SKM-1 (cell line): Measurements from ENCODE around the gene CADM3.

Source experiments
- DNase-seq: peaks from one replicate; lab custom pipeline; 2025; ENCODE audit not compliant: unreplicated experiment; lab: John Stamatoyannopoulos, UW

The CADM3 gene

GRCh38 chr1:159204161-159205141, 33.0 kb downstream of the CADM3 start, which contains the start of gene ACKR1:
Gene ACKR1 (plus strand): TSS chr1:159204875. CDS start chr1:159204960, 85 bp downstream.
- DNase-seq = no peak

GRCh38 chr1:159205225-159205624, 33.8 kb downstream of the CADM3 start:
- no peak for DNase-seq

GRCh38 chr1:159206110-159206509, 34.7 kb downstream of the CADM3 start:
- no peak for DNase-seq

- no peak for DNase-seq
Observed at GRCh38 chr1:159207080-159207479, 35.7 kb downstream of the CADM3 start.

GRCh38 chr1:159207774-159208173, 36.4 kb downstream of the CADM3 start:
- DNase-seq = no peak

- DNase-seq = no peak
Observed at GRCh38 chr1:159208175-159208825, 36.9 kb downstream of the CADM3 start.

GRCh38 chr1:159209061-159209460, 37.6 kb downstream of the CADM3 start:
- no peak for DNase-seq

GRCh38 chr1:159211331-159212136, 40.1 kb downstream of the CADM3 start:
- DNase-seq = peak; percentile 29

- no peak for DNase-seq
Observed at GRCh38 chr1:159212596-159212995, 41.2 kb downstream of the CADM3 start.

- DNase-seq = peak; percentile 21
Observed at GRCh38 chr1:159214149-159214760, 42.8 kb downstream of the CADM3 start.

GRCh38 chr1:159218649-159219636, 47.5 kb downstream of the CADM3 start:
- no peak for DNase-seq

GRCh38 chr1:159222075-159222865, 50.9 kb downstream of the CADM3 start:
- no peak for DNase-seq

- DNase-seq = no peak
Observed at GRCh38 chr1:159223004-159223403, 51.6 kb downstream of the CADM3 start.

- DNase-seq = no peak
Observed at GRCh38 chr1:159228554-159228953, 57.1 kb downstream of the CADM3 start.

GRCh38 chr1:159229260-159229885, 58.0 kb downstream of the CADM3 start:
- no peak for DNase-seq

- no peak for DNase-seq
Observed at GRCh38 chr1:159229896-159230295, 58.5 kb downstream of the CADM3 start.

GRCh38 chr1:159239551-159240220, 68.3 kb downstream of the CADM3 start:
- no peak for DNase-seq

GRCh38 chr1:159247266-159247665, 75.9 kb downstream of the CADM3 start:
- DNase-seq = no peak
